GM18861 (cell line): ENCODE results near the gene WDR81.
A peak's percentile ranks its signal among the peaks of the same experiment; 100 is the strongest.
"Not testable (repeated sequence)": the region's sequence is repeated elsewhere in the genome, so short reads cannot be mapped to it uniquely, and the experiment has no call there.

ENCODE experiments used
- ATAC-seq: cut with Tn5 transposase; IDR thresholded peaks from one replicate; pipeline ENCODE4 v1.9.1; 2021; ENCODE audit not compliant: unreplicated experiment

WDR81 gene

DNA sequence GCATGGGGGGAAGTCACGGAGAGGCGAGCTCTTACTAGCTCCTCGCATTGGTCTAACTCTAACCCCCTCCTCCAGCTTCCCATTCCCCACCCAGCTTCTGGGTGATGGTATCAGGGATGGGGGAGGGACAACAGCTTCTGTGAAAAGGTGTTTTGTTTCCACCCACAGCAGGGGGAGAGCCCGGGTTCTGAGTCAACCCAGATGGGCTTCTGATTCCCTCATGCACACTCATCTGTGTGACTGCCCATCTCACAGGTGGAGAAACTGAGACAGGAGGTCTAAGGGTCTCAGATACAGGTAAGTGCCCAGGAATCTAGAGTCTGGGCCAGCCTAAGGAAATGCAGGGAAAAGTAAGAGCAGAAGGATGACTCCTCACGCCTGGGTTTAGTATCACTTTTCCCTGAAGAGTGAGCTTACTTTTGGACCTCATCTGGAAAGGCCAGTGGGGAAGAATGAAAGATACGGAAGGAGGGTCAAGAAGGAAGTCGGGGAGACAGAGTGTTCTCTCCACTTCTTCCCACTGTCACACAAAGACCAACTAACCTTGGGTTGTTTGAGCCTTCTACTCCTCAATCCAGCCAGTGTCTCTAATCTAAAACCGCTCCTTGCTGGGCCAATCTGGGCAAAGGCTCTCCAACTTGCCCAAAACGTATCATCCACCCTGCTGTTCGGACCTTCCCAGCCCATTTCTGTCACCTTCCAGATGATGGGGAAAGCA lies 11.2 kb upstream of the WDR81 start:
- no peak for ATAC-seq

DNA sequence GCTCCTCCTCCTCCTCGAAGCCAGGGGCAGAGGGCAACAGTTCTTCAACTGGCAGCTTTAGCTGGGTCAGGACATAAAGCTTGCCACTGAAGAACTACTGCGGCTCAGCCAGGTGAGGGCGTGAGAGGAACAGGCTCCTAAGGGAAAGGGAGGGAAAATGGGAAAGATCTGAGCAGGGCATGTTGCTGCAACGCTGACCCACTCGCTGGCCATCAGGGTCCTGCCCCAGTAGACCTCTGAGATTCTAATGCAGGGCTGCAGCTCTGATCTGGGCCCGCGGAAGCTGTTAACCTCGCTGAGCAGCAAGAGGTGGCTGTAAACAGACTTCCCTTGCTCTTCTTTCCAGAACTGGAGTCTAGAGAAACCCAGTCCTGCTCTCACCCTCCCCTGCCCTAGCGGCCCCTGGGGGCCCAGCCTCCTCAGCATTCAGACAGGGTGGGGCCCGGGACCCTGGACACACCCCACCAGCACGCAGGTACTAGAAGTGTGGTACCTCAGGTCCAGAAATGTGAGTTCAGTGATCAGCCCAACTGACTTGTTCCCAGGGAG lies 10.6 kb upstream of the WDR81 start:
- no peak for ATAC-seq

DNA sequence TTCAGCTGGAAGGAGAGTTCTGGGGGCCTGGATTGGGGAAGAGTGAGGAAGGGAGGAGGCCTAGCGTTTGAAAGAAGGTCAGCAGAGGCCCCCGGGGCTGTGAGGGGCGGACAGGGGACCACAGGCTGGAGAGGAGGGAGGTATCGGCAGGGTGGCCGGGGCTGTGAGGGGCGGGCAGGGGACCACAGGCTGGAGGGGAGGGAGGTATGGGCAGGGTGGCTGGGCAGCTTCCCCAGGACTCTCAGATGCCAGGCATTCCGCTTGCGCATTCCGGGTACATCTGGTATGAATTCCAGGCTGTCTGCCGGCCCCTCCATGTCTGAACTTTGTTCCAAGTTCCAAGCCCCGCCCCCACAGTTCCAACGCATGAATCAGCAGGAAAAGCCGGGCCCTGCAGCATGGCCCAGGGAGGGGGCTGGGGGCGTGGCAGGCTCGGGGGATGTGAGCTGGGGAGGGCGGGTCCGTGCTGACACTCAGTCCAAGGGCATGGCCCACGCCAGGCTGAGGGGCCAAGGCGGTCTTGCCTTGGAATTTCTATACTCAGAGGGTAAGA lies 10.0 kb upstream of the WDR81 start:
- no peak for ATAC-seq

DNA sequence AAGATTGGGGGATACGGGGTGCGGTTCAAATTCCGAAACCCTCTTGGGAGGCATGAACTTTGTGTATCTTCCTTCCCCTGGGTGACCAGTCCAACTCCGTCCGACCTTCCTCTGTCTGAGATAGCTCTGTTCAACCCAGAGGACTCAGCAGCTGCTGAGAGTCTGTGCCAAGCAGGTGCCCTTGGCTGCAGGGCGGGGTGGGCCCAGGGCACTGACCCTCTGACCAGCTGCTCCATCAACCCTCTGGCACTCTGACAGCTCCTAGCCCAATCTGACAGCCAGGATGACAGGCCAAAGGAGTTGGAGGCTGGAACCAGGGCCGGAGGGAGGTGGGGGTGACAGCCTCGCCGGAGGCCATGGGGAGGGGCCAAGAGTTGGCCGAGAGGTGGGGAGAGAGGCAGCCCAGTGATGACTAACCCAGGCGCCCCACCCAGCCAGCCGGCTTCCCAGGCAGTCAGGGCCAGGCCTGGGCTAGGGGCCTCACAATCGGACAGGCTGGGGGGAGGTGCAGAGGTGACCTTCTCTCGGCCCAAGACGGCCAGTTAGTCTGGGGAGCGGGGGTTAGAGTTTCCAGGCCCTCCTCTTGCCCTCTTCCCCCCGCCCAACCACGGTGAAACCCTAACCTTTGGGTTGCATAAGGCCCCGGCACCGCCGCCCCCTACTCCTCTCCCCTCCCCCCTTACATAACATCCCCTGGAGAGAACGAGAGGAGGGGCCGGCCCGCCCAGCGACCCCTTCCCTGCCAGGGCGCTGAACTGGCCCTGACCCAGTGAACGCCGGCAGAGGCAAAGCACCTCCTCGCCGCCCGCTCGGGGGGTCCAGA lies 9.3 kb upstream of the WDR81 start:
- no peak for ATAC-seq

DNA sequence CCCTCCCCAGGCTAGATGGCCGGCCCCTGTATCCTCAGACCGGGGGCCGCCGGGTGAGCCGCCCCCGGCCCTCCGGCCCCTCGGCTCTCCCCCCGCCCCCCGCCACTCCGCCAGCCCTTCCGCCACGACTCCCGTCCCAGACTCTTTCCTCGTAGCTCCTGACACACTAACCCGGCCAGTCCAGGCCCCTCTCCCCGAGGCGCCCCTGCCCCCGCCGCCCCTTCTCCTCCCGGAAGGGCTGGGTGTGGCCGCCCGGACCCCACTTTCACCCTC lies 8.8 kb upstream of the WDR81 start:
- no peak for ATAC-seq

DNA sequence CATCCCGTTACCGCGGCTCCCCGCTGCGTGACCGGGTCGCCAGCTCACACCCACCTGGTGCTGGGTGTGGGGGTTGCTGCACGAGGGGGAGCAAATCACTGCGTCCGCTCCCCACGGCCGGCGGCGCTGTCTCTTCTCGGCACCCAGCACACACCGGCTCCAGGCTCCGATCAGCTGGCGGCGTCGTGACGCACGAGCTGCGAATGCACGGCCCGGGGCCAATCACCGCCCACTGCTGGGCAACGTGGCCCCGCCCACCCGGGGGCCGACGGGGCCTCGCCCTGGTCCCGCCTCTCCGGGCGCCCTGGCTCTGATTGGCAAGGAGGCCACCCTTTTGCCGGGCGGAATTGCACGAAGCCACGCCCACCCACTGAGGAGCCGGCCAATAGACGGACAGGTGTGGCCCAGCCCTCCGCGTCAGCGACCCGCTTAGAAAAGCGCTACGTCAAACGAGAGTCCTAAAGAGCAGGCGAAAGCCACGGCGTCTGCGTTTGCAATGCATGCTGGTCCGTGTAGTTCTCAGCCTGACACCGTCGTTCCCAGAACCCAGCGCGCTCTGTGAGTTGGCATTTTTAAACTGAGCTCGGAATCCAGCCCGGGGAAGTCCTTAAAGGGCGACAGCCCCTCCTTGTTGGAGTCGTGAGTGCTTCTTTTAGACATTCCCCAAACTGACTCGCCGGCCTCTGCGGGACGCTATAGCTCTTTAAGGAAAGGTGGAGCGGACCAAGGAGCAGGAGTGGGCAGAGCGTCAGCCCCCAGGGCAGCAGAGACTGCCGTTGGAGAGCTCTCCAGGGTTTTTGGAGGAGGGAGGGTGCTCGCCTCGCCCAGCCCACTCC lies 8.2 kb upstream of the WDR81 start:
- peak; percentile 67 for ATAC-seq

DNA sequence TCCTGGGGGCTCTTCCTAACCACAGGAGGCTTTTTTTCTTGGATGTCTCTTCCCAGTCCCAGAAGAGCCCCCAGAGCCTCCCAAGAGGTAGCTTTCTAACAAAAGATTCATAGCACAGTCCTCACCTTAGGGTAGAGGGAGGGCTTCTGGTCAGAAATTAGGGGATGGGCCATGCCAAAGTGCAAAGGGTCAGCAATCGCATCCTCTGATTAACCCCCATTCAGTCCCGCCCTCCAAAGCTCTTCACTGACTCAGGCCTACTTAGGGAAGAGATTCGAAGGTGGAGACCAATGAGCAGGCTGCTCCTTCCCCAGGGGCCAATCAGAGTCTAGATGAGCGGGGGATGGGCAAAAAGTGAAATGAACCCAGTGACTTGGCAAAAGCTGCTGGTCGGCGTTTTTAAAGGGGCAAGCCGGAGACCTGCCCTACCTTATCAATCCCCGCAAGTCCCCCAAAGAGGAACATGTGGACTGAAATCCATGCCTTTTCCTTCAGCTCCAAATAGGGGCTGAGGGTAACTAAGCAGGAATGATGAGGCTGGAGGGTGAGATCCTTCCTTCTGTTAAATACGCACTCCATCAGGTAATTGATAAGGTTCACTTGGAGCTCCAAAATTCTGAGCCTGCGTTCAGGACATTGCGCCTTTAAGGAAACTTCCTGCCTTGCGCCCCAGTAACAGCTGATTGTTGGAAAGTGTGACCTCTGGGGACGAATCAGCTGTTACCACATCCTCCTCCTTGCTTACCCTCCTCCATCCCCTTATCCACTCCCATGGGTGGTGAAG lies 7.4 kb upstream of the WDR81 start:
- ATAC-seq, result peak; percentile 37

DNA sequence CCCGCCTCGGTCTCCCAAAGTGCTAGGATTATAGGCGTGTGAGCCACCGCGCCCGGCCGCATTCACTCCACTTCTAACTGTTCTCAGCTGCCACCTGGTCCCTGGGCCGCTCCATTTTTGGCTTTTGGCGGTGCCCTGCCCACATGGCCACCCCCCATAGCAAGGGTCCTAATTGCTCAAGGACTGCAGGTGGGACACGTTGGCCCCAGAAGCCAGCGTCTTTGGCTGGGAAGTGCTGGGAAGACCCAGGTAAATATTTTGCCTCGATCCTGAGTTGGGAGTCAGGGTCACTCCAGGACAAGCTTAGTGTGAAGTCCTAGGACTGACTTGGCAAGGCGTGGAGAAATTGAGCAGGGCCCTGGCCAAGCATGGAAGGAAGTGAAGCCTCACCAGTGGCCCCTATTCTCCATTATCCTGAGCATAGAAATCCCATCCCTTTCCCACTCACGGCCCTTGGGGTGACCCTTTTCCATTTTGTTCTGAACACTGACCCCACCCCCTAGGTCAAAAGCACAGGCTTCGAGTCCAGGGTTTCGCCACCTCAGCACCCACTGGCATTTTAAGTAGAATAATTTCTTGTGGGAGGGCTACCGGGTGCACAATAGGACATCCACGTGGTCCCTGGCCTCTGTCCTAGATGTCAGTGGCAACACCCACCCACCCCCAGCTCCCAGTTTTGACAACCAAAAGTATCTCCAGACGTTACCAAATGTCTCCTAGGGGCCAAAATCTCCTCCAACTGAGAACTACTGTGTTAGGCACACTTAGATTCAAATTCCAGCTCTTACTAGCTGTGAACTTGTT lies 5.9 kb upstream of the WDR81 start:
- no peak for ATAC-seq

DNA sequence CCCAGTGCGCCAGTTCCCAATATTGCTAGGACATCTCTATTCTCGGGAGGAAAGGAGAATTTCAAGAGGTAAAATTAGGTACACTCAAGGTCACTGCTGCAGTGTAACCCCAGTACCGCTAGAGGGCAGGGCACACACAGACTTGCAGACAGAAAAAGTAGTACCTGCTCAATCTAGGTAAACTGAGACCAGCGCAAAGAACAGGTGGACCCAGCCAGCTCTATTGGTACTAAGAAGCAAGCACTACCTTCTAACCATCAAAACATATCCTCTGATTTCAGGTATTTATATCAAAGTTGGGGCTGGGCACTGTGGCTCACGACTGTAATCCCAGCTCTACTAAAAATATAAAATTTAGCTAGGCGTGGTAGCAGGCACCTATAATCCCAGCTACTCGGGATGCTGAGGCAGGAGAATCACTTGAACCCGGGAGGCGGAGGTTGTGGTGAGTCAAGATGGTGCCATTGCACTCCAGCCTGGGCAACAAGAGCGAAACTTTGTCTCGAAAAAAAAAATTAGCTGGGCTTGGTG lies 3.6 kb upstream of the WDR81 start:
- no peak for ATAC-seq

DNA sequence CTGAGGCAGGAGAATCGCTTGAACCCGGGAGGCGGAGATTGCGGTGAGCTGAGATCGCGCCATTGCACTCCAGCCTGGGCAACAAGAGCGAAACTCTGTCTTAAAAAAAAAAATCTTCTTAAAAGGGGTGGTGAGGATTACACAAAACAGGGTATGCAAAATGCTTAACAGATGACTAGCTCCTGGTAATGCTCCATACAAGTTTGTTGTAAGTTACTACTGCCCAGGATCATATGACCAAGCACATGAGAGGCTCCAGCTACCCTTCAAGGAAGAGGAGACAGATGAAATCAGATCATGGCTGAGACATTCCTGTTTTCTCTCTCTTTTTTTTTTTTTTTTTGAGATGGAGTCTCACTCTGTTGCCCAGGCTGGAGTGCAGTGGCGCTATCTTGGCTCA lies 2.5 kb upstream of the WDR81 start:
- ATAC-seq, result not testable (repeated sequence)

DNA sequence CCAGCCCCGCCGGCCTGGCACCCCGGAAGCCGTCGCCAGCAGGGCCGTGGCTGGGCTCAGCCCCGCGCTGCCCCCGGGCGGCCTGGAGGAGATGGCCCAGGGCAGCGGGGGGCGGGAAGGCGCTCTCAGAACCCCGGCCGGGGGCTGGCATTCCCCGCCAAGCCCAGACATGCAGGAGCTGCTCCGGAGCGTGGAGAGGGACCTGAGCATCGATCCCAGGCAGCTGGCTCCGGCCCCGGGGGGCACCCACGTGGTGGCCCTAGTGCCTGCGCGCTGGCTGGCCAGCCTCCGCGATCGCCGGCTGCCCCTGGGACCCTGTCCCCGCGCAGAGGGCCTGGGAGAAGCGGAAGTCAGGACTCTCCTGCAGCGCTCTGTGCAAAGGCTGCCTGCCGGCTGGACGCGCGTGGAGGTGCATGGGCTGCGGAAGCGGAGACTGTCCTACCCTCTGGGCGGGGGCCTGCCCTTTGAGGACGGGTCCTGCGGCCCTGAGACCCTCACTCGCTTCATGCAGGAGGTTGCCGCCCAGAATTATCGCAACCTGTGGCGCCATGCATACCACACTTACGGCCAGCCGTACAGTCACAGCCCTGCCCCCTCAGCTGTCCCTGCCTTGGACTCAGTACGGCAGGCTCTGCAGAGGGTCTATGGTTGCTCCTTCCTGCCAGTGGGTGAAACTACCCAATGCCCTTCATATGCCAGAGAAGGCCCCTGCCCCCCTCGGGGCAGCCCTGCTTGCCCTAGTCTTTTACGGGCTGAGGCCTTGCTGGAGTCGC lies 551 bp downstream of the WDR81 start:
- ATAC-seq, result peak; percentile 21

DNA sequence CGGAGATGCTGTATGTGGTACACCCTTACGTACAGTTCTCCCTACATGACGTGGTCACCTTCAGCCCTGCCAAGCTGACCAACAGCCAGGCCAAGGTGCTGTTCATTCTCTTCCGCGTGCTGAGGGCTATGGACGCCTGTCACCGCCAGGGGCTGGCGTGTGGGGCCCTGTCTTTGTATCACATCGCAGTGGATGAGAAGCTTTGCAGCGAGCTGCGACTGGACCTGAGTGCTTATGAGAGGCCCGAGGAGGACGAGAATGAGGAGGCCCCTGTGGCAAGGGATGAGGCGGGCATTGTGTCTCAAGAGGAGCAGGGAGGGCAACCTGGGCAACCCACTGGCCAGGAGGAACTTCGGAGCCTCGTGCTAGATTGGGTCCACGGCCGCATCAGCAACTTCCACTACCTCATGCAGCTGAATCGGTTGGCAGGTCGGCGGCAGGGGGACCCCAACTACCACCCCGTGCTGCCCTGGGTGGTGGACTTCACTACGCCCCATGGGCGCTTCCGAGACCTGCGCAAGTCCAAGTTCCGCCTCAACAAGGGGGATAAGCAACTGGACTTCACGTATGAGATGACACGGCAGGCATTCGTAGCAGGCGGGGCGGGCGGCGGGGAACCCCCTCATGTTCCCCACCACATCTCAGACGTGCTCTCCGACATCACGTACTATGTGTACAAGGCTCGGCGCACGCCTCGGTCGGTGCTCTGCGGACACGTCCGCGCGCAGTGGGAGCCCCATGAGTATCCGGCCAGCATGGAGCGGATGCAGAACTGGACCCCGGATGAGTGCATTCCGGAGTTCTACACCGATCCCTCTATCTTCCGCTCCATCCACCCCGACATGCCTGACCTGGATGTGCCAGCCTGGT lies 1.4 kb downstream of the WDR81 start:
- ATAC-seq, result no peak

DNA sequence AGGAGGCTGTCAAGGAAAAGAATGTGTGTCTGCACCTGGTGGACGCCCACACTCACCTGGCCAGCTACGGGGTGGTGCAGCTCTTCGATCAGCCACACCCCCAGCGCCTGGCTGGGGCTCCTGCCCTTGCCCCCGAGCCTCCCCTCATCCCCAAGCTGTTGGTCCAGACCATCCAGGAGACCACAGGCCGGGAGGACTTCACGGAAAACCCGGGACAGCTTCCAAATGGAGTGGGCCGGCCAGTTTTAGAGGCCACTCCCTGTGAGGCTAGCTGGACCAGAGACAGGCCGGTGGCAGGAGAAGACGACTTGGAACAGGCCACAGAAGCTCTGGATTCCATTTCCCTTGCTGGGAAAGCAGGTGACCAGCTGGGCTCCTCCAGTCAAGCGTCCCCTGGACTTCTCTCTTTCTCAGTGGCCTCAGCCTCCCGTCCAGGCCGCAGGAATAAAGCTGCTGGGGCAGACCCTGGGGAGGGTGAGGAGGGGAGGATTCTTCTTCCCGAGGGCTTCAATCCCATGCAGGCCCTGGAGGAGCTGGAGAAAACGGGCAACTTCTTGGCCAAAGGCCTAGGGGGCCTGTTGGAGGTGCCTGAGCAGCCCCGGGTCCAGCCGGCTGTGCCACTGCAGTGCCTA lies 2.2 kb downstream of the WDR81 start:
- no peak for ATAC-seq

DNA sequence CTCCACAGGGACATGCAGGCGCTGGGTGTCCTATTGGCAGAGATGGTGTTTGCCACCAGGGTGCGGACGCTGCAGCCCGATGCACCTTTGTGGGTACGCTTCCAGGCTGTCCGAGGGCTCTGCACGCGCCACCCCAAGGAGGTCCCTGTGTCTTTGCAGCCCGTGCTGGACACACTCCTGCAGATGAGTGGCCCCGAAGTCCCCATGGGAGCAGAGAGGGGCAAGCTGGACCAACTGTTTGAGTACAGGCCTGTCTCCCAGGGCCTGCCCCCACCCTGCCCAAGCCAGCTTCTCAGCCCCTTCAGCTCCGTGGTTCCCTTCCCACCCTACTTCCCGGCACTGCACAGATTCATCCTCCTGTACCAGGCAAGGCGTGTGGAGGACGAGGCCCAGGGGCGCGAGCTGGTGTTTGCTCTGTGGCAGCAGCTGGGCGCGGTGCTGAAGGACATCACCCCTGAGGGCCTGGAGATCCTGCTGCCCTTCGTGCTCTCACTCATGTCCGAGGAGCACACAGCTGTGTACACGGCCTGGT lies 2.8 kb downstream of the WDR81 start:
- no peak for ATAC-seq

DNA sequence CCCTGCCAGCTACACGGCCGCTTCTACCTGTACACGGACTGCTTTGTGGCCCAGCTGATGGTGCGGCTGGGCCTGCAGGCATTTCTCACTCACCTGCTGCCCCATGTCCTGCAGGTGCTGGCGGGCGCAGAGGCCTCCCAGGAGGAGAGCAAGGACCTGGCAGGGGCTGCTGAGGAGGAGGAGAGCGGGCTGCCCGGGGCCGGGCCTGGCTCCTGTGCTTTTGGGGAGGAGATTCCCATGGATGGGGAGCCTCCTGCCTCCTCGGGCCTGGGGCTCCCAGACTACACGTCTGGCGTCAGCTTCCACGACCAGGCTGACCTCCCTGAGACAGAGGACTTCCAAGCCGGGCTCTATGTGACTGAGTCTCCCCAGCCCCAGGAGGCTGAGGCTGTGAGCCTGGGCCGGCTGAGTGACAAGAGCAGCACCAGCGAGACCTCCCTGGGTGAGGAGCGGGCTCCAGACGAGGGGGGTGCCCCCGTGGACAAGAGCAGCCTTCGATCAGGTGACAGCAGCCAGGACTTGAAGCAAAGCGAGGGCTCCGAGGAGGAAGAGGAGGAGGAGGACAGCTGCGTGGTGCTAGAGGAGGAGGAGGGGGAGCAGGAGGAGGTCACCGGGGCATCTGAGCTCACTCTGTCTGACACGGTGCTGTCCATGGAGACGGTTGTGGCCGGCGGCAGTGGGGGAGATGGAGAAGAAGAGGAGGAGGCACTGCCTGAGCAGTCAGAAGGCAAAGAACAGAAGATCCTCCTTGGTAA lies 3.5 kb downstream of the WDR81 start:
- ATAC-seq, result no peak

DNA sequence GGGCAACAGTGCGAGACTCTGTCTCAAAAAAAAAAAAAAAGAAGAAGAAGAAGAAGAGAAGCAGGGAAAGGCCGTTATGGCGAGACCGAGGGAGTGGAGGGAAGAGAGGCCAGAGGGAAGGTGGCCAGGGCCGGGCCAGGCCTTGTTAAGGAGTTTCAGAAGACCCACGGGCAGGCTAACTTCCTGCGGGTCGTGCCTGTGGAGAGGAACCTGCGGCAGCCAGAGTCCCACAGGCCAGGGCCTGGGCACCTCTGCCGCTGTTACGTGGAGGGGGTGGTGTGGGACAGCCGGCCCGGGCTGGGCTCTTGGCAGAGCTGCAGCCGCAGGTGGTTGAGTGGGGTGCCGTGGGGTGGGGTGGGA lies 5.4 kb downstream of the WDR81 start:
- no peak for ATAC-seq
